Measurements from ENCODE around the gene NHERF2.
A peak's percentile ranks its signal among the peaks of the same experiment; 100 is the strongest.
"Not testable (repeated sequence)": the region's sequence is repeated elsewhere in the genome, so short reads cannot be mapped to it uniquely, and the experiment has no call there.

Gene NHERF2

DNA sequence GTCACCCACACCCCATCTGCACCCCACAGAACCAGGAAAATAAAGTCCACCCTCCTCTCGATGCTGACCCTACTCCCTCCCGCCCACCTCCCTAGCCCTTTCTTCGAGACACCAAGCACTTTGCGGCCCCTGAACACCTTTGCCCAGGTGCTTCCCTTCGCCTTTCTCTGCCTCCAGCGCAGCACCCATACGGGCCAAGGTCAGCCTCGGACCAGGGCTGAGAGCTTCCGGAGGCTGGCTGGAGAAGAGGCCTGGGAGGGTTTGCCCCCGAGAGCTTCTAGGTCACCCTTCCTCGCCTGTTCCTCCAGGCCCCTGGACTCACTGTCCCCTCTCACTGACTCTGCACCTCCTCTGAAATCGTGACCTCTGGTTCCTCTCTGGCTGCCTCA is 2.7 kb upstream of the NHERF2 start:
- peaks cover 26% of the 10 kb centered on the region for H3K4me1 Mint-ChIP-seq
- no peaks in the 10 kb centered on the region for H3K9me3 Mint-ChIP-seq
- DNase-seq (no peak), ATAC-seq (no peak)
- no peak overlapping the region for H3K4me3 Mint-ChIP-seq
- peaks cover 34% of the 10 kb centered on the region for H3K27me3 Mint-ChIP-seq
- no peaks in the 10 kb centered on the region for H3K36me3 Mint-ChIP-seq (ENCODE audit: low read depth)
- no peak overlapping the region for H3K27ac Mint-ChIP-seq

DNA sequence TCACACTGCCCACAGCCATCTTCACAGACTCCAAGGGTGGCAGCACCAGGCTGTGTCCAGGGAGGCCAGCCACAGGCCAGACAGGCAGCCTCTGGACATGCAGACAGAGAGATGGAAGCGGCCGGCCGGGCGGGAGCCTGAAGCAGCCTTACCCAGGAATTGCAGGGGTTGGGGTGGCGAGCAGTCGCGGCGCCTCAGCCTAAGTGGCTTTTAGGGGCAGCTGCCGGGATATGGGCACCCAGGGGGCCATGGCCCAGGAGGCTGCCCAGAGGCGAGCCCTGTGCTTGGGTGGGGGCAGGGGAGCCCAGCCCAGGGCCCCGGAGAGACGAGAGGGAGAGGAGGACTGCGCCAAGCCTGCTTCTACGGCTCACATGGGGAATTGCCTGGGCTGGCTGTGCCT is 1.5 kb upstream of the NHERF2 start:
- H3K4me3 Mint-ChIP-seq, result no peak overlapping the region
- no peaks in the 10 kb centered on the region for H3K9me3 Mint-ChIP-seq
- ATAC-seq (no peak), DNase-seq (no peak)
- H3K4me1 Mint-ChIP-seq, result peaks cover 26% of the 10 kb centered on the region
- H3K27ac Mint-ChIP-seq, result no peak overlapping the region
- peaks cover 32% of the 10 kb centered on the region for H3K27me3 Mint-ChIP-seq
- no peaks in the 10 kb centered on the region for H3K36me3 Mint-ChIP-seq (ENCODE audit: low read depth)

DNA sequence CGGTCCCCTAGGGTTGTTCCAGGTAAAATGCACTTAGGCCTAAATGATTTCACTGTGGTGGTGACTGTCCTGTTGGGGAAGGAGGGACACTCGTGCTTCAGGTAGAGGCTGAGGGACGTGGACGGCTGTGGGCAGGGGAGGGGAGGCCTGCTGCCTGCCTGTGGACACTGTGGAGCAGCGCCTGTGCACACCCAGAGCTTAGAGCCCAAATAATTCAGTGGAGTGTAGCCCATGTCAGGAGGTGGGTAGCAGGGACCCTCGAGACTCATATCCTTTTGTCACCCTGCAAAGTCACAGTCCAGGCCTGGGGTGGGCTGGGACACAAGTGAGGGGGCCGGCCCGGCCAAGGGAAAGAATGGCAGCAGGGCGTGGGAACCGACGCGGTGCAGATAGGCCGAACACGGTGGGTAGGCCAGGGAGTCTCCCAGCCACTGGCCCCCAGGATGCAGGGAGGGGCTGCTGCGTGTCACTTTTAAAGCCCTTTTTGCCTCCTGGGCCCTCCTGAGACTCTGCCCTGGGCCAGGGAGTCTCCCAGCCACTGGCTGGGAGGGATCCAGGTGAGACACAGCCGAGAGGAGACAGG is 733 bp upstream of the NHERF2 start:
- H3K4me1 Mint-ChIP-seq, result peaks cover 21% of the 10 kb centered on the region
- H3K27me3 Mint-ChIP-seq, result peaks cover 27% of the 10 kb centered on the region
- DNase-seq (no peak), ATAC-seq (no peak)
- H3K27ac Mint-ChIP-seq, result no peak overlapping the region
- no peak overlapping the region for H3K4me3 Mint-ChIP-seq
- no peaks in the 10 kb centered on the region for H3K9me3 Mint-ChIP-seq
- no peaks in the 10 kb centered on the region for H3K36me3 Mint-ChIP-seq (ENCODE audit: low read depth)

DNA sequence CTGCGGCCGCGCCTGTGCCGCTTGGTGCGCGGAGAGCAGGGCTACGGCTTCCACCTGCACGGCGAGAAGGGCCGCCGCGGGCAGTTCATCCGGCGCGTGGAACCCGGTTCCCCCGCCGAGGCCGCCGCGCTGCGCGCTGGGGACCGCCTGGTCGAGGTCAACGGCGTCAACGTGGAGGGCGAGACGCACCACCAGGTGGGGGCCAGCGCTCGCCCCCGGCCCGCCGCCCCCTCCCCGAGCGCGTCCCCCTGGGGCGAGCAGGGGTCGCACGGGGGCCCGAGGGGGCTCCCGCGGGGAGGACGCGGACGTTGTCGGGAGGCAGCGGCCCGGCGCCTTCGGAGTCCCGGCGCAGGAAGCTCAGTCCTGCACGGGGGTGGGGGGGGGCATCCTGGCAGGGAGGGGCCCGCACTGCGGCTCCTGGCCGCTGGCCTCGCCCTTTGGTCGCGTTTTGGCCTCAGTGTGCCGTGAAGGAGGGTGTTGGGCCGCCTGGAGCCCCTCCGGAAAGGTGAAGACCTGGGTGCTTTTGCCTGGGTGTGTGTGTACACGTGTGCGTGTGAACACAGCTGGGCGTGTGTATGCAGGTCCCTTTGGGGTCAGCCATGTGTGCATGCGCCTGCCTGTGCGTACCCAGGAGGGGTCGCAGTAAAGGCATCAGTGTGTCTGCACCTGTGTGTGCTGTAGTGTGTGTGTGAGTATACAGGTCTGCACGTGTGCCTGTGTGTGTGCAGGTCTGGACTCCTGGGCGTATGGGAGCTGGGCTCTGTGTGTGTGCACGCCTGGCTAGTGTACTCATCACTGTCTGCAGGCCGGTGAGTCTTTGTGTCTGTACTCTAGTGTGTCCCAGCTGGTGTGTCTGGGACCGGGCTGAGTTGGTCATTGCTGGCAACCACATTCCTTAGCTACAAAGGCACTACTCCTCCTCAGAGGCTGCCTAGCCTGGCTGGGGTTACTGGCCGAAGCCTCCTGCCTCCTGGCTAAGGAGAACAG is 615 bp downstream of the NHERF2 start:
- Mint-ChIP-seq H3K9me3 (no peaks in the 10 kb centered on the region), H3K4me1 (peaks cover 18% of the 10 kb centered on the region), H3K36me3 (ENCODE audit: low read depth) (no peaks in the 10 kb centered on the region), H3K27me3 (peaks cover 14% of the 10 kb centered on the region), H3K4me3 (peak overlapping the region; percentile 65), H3K27ac (no peak overlapping the region)
- no peak for DNase-seq
- no peak for ATAC-seq

DNA sequence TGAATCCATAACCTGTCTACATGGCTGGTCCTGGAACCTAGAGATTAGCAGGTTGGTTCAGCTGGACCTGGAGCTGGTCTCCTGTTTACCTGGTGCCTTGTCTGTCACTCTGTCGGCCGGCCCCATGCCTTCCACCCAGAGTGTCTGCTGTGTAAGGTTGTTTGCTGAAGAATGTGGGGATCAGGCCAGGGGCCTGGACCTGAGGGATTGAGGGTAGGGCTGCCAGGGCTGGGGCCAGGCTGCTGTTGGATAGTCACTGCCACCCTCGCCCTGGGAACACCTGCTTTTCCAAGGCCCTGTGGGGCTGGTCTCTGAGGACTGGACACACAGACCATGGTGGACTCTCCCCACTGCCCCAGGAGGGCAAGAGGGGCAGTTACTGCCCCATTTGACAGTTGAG is 1.4 kb downstream of the NHERF2 start:
- H3K27me3 Mint-ChIP-seq, result peaks cover 9% of the 10 kb centered on the region

DNA sequence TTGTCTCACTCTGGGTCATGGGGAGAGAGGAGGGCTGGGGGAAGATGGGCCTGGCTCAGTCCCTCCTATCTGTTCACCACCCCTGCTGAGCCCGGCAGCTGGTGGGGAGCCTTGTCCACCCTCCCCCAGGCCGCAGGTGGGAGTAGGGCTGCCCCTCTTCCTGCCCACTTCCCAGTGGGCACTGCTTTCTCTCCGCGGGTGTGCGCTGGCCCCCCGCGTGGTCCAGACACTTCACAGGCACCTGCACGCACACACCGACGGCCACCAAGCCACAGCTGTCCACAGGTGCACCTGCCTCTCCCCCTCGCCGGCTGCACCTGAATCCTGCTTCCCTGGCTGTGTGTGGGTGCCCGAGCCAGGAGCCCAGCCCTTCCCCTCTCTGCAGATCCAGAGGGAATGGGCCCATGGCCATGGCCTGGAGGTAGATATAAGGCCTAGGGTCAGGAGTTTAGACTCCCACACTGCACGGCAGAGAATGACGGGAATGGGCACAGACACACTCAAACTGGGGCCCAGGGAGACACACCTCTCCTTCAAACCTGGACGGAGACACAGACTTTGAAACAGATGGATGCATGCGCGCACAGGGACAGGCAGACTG is 2.0 kb downstream of the NHERF2 start:
- Mint-ChIP-seq H3K27ac (no peak overlapping the region), H3K4me3 (no peak overlapping the region), H3K9me3 (no peaks in the 10 kb centered on the region), H3K4me1 (peaks cover 11% of the 10 kb centered on the region), H3K36me3 (ENCODE audit: low read depth) (no peaks in the 10 kb centered on the region), H3K27me3 (peaks cover 9% of the 10 kb centered on the region)
- ATAC-seq, result no peak
- no peak for DNase-seq

More for the DNA sequence above, 1.4 kb downstream of the NHERF2 start:
- ATAC-seq (no peak), DNase-seq (no peak)
- Mint-ChIP-seq H3K36me3 (ENCODE audit: low read depth) (no peaks in the 10 kb centered on the region), H3K9me3 (no peaks in the 10 kb centered on the region), H3K27ac (no peak overlapping the region), H3K4me3 (no peak overlapping the region), H3K4me1 (peaks cover 13% of the 10 kb centered on the region)

DNA sequence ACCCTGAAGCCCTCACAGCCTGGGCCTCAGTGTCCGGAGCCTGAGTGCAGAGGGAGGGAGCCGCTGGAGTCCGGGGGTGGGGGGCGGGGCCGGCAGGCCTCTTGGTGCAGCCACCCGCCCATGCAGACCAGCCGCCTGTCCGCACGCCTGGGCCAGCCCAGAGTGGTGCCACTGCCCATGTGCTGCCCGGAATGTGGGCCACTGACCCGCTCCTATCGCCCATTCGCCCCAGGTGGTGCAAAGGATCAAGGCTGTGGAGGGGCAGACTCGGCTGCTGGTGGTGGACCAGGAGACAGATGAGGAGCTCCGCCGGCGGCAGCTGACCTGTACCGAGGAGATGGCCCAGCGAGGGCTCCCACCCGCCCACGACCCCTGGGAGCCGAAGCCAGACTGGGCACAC is 2.6 kb downstream of the NHERF2 start:
- ATAC-seq, result no peak
- Mint-ChIP-seq H3K36me3 (ENCODE audit: low read depth) (no peaks in the 10 kb centered on the region), H3K9me3 (no peaks in the 10 kb centered on the region), H3K27me3 (peaks cover 9% of the 10 kb centered on the region), H3K27ac (no peak overlapping the region), H3K4me3 (no peak overlapping the region), H3K4me1 (peaks cover 7% of the 10 kb centered on the region)
- DNase-seq, result no peak

DNA sequence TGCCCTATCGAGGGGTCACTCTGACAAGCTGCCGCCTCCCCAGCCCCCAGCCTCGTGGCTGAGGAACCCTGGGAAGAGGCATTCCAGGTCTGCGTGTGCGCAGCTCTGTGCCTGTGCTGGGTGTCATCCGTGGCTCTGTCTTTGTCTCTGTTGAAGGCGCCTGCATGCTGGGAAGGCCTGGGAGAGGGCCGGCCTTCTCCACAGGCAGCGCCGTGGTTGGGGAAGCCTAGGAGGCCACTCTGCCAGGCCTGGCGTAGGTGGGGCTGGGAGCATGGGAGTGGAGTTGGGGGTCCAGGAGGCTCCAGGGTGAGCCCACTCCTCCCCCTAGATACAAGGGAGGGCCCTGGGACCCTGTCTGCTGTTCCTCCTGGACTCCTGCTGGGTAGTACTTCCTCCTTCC is 3.3 kb downstream of the NHERF2 start:
- Mint-ChIP-seq H3K4me3 (no peak overlapping the region), H3K4me1 (peaks cover 7% of the 10 kb centered on the region), H3K36me3 (ENCODE audit: low read depth) (no peaks in the 10 kb centered on the region), H3K27ac (no peak overlapping the region), H3K27me3 (peaks cover 9% of the 10 kb centered on the region), H3K9me3 (no peaks in the 10 kb centered on the region)
- no peak for ATAC-seq
- no peak for DNase-seq

DNA sequence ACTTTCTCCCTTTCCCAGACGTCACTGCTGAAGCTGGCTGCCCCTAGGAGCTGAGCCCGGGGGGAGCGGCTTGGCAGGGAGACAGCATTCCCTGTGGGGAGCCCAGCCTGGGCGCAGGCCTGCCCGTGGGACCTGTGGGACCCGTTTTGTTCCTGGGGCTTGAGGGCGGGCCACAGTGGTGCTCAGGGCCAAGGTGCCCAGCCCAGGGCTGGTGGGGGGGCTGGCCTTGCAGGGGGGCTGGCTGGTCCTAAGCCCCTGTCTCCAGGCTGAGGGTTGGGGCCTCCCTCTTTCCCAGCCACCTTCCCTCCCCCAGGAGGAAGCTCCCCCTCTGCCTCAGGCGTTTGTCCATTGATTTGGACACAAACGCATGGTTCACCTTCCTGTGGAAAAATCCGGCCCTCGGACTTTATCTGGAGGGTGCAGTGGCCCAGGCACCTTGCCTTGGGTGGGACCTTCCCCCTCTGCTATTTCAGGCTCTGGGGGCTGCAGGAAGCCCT is 4.4 kb downstream of the NHERF2 start:
- no peak overlapping the region for H3K4me3 Mint-ChIP-seq
- no peak overlapping the region for H3K27ac Mint-ChIP-seq
- no peaks in the 10 kb centered on the region for H3K36me3 Mint-ChIP-seq (ENCODE audit: low read depth)
- ATAC-seq, result no peak
- H3K4me1 Mint-ChIP-seq, result peaks cover 5% of the 10 kb centered on the region
- peaks cover 4% of the 10 kb centered on the region for H3K27me3 Mint-ChIP-seq
- H3K9me3 Mint-ChIP-seq, result no peaks in the 10 kb centered on the region
- no peak for DNase-seq

DNA sequence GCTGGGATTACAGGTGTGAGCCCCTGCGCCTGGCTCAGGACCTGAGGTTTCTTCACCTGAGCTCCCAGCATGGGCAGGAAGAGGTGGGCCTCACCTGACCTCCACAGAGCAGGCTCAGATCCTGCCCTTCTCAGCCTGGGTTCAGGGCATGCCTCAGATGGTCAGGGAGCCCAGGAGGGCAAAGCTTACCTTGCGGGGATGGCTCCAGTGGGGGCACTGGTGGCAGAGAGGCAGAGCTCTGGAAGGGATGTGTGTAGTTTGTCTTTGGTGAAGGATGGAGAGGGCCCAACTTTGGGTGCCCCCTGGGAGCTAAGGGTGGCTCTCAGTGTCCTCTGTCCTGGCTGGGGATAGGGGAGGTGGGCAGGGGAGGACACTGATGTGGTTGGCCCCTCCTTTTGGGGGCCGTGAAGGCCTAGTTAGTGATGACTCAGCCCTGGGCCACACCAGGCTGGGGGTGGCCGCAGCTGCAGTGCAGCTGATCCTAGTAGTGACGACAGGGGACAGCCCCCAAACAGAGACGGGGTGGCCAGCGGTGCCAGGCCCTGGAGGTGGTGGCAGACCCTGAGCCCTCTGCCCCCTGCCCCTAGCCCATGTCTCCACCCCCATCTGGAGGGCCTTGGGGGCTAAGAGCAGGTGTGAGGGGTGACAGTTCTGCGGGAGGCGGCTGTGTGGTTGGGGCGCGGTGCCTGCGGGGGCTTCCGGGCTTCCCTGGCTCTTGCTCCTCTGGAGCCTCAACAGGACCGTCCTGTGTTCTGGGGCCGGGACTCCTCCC is 5.8 kb downstream of the NHERF2 start:
- Mint-ChIP-seq H3K4me1 (peaks cover 3% of the 10 kb centered on the region), H3K27me3 (peaks cover 2% of the 10 kb centered on the region), H3K4me3 (no peak overlapping the region), H3K36me3 (ENCODE audit: low read depth) (no peaks in the 10 kb centered on the region), H3K9me3 (no peaks in the 10 kb centered on the region), H3K27ac (no peak overlapping the region)
- no peak for DNase-seq
- ATAC-seq, result no peak

DNA sequence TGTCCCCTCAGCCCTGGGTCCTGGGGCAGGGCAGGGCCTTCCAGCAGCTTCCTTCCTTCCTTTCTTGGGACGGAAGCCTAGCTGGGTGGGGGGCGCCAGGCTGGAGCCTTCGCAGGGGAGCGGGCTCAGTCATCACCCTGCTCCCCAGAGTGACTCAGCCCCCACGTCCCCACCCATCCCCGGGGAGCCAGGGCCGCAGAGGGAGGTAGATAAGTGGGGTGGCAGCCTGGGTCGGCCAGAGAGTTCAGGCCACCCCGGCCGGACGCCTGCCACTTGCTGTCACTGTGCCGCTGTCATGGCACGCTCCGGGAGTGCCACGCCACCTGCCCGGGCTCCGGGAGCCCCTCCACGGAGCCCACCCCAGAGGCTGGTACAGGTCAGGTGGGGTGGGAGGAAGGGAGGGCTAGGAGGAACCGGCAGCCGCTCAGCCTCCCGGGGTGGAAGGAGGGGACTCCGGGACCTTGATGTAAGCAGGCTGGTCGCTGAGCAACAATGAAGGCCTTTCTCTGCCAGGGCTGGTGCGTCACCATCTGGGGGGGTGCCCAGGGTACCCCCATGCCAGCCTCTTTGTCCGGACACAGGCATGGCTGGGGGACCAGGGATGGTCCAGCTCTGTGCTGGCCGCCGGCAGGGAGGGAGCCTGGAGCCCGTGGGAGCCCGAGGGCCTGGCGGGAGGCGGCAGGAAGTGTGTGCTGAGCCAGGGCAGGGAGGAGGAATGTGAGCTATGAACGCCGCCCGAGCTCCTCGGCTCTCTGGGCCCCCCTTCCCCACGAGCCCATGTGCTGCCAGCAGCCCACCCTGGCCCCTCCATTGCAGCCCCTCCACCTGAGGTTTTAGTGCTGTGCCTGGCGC is 6.6 kb downstream of the NHERF2 start:
- Mint-ChIP-seq H3K27me3 (no peaks in the 10 kb centered on the region), H3K9me3 (no peaks in the 10 kb centered on the region), H3K4me3 (no peak overlapping the region), H3K4me1 (no peaks in the 10 kb centered on the region), H3K36me3 (ENCODE audit: low read depth) (no peaks in the 10 kb centered on the region), H3K27ac (no peak overlapping the region)
- ATAC-seq (no peak), DNase-seq (no peak)

DNA sequence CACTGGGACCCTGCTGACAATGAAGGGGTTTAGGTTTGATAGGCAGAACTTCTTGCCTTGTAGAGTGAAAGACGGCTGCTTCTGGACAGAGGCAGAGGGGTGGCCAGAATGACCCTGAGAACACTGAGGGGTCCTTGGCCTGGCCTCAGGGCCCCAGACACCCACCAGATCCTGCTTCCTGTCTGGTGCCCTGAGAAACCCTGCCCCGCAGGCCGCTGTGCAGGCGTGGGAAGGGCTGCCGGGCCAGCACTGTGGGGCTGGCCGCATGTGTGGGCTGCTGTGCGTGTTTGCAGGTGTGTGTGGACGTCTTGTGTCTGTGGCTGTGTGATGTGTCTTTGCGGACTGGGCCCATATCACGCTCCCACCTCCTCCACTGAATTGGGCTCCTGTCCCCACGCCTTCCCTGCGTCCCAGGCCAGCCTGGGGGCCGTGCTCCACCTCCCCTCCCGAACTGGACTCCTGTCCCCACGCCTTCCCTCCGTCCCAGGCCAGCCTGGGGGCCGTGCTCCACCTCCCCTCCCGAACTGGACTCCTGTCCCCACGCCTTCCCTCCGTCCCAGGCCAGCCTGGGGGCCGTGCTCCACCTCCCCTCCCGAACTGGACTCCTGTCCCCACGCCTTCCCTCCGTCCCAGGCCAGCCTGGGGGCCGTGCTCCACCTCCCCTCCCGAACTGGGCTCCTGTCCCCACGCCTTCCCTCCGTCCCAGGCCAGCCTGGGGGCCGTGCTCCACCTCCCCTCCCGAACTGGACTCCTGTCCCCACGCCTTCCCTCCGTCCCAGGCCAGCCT is 7.4 kb downstream of the NHERF2 start:
- DNase-seq; H3K27me3 Mint-ChIP-seq; H3K36me3 Mint-ChIP-seq (ENCODE audit: low read depth); H3K9me3 Mint-ChIP-seq; H3K4me3 Mint-ChIP-seq; H3K4me1 Mint-ChIP-seq; ATAC-seq; H3K27ac Mint-ChIP-seq: not testable (repeated sequence)

Data from activated naive CD8-positive, alpha-beta T cell treated with anti-CD3 and anti-CD28 coated beads, Interleukin-2, amount 50 U/mL, for 24 hours (primary cell).